A673 (cell line): ENCODE results near the gene LRRC1. TPM values are rescaled to one million over a fixed set of nuclear protein-coding genes. Genes with fewer than 3 reads are reported as not detected.

ENCODE experiments used
- BruUV-seq: library from RNA; stranded (reverse); fragments of 400-500 nt; replicated peaks from 2 replicates; lab custom pipeline; 2021; lab: Mats Ljungman, UMichigan
- CTCF ChIA-PET: fragments of 300-600 bp; sonication (Branson Sonifier 250); formaldehyde crosslinking; loops from one replicate; lab custom pipeline; 2022; ENCODE audit warnings: antibody characterized with exemption; lab: Charles Lee
- POLR2A ChIA-PET: fragments of 300-600 bp; sonication (Branson Sonifier 250); formaldehyde crosslinking; loops from one replicate; lab custom pipeline; 2022; ENCODE audit warnings: antibody characterized with exemption; ENCODE audit not compliant: low non-redundant PET; lab: Charles Lee
- DNase-seq: peaks from one replicate; pipeline ENCODE4 v3.0.0-alpha.2; 2015; ENCODE audit warnings: low spot score
- H3K27ac ChIP-seq: fragments of 200-600 bp; sonication (generic); 2 replicates; pipeline ENCODE4 v1.5.1; 2016; ENCODE audit warnings: mixed run types, low read depth, mild to moderate bottlenecking, mixed read lengths, antibody characterized with exemption, low read length; ENCODE audit not compliant: poor library complexity, severe bottlenecking
- H3K27me3 ChIP-seq: fragments of 200-600 bp; sonication (generic); replicated peaks from 2 replicates; pipeline ENCODE4 v1.6.1; 2017; ENCODE audit warnings: mixed run types, low read depth, mild to moderate bottlenecking, mixed read lengths, antibody characterized with exemption, low read length; ENCODE audit not compliant: insufficient read depth, poor library complexity
- H3K36me3 ChIP-seq: fragments of 200-600 bp; sonication (generic); 2 replicates; pipeline ENCODE4 v1.6.1; 2016; ENCODE audit warnings: mixed run types, mild to moderate bottlenecking, mixed read lengths, antibody characterized with exemption, low read length; ENCODE audit not compliant: insufficient read depth, poor library complexity, severe bottlenecking
- H3K4me1 ChIP-seq: fragments of 200-600 bp; sonication (generic); 2 replicates; pipeline ENCODE4 v1.6.1; 2017; ENCODE audit warnings: mixed run types, mild to moderate bottlenecking, mixed read lengths, antibody characterized with exemption, low read length; ENCODE audit not compliant: insufficient read depth, poor library complexity, severe bottlenecking
- H3K4me3 ChIP-seq: fragments of 200-600 bp; sonication (generic); 2 replicates; pipeline ENCODE4 v1.5.1; 2016; ENCODE audit warnings: low read depth, mixed run types, mild to moderate bottlenecking, mixed read lengths, low read length; ENCODE audit not compliant: poor library complexity, severe bottlenecking
- H3K9me3 ChIP-seq: fragments of 200-600 bp; sonication (generic); 2 replicates; pipeline ENCODE4 v1.6.1; 2016; ENCODE audit warnings: mixed run types, low read depth, mild to moderate bottlenecking, mixed read lengths, antibody characterized with exemption, low read length; ENCODE audit not compliant: poor library complexity, severe bottlenecking
- EZH2 ChIP-seq: fragments of 200-600 bp; sonication (generic); IDR thresholded peaks from 2 replicates; pipeline ENCODE4 v1.6.1; 2017; ENCODE audit warnings: borderline replicate concordance, low read depth, mild to moderate bottlenecking, mixed read lengths, antibody characterized with exemption, low read length; ENCODE audit not compliant: poor library complexity, severe bottlenecking
- intact Hi-C: fragments of 100-400 bp; cut with micrococcal nuclease; formaldehyde crosslinking; loops from one replicate; pipeline ENCODE4 v1.10.0; 2022; ENCODE audit not compliant: unreplicated experiment
- total RNA-seq: library from RNA; stranded (reverse); gene quantifications from 2 replicates; pipeline ENCODE4 v1.2.3, GENCODE V29; 2021
- TF ChIP-seq, protein P1 (sequence below): fragments of 300-800, 200-600 bp; sonication (generic); conservative IDR thresholded peaks from 2 replicates; pipeline ENCODE4 v1.5.1; 2017; ENCODE audit warnings: low read depth, mild to moderate bottlenecking, antibody characterized with exemption, low read length, moderate library complexity, mixed read lengths

The LRRC1 gene
- total RNA-seq, 1 experiment from 2014 or later, result 4.4 TPM

- POLR2A ChIA-PET, result no interaction called here
- Histone ChIP-seq H3K4me1 (no peaks in the 10 kb centered on the region), H3K27ac (no peak overlapping the region), H3K4me3 (no peak overlapping the region), H3K9me3 (no peaks in the 10 kb centered on the region), H3K27me3 (peaks cover 6% of the 10 kb centered on the region), H3K36me3 (no peaks in the 10 kb centered on the region)
- CTCF ChIA-PET, result no interaction called here
- DNase-seq, result no peak
- BruUV-seq, result no TSS peak
- intact Hi-C loops, result no loop called here
- no peak for TF ChIP-seq EZH2
- TF ChIP-seq, protein P1, sequence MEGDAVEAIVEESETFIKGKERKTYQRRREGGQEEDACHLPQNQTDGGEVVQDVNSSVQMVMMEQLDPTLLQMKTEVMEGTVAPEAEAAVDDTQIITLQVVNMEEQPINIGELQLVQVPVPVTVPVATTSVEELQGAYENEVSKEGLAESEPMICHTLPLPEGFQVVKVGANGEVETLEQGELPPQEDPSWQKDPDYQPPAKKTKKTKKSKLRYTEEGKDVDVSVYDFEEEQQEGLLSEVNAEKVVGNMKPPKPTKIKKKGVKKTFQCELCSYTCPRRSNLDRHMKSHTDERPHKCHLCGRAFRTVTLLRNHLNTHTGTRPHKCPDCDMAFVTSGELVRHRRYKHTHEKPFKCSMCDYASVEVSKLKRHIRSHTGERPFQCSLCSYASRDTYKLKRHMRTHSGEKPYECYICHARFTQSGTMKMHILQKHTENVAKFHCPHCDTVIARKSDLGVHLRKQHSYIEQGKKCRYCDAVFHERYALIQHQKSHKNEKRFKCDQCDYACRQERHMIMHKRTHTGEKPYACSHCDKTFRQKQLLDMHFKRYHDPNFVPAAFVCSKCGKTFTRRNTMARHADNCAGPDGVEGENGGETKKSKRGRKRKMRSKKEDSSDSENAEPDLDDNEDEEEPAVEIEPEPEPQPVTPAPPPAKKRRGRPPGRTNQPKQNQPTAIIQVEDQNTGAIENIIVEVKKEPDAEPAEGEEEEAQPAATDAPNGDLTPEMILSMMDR, result no peak
These were observed 24.2 kb downstream of the LRRC1 start for GRCh38 chr6:53818858-53819609.

DNA sequence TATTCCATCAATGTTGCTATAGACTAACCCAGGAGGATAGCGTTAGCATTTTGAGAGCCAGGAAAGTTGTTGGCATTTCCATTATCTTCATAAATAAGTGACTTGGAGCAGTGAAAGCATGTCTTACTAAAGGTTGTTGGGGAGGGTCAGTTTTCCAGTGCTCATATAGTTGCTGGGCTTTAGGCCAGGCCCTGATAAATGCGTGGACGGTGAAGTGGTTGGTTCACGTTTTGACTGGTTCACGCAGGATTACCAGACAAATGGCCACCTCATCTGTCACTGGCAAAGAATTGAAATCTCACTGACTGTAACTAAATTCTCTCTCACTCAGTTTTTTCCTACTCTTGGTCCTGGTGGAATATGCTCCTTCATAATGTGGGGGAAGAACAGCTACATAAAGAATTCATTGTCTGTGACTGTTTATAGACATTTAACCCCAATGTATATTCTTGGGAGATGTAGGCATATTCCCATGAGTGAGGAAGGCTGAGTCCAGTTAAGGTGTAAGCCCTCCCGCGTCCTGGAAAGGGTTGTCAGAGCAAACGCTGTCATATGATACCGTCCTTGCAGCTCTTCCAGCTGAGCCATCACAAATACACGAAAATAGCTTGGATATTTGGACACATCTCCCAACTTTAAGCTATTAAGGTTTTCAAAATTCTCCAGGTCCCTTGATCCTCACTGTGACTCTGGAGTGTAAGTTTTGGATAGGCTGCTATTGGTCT, 27.8 kb downstream of the LRRC1 start:
- DNase-seq, result no peak
- Histone ChIP-seq H3K27ac (no peak overlapping the region), H3K36me3 (no peaks in the 10 kb centered on the region), H3K27me3 (peaks cover 5% of the 10 kb centered on the region), H3K9me3 (no peaks in the 10 kb centered on the region), H3K4me3 (no peak overlapping the region), H3K4me1 (no peaks in the 10 kb centered on the region)
- TF ChIP-seq, protein P1, result no peak
- no peak for TF ChIP-seq EZH2
- no TSS peak for BruUV-seq
- intact Hi-C loops, result no loop called here
- ChIA-PET POLR2A (no interaction called here), CTCF (no interaction called here)

DNA sequence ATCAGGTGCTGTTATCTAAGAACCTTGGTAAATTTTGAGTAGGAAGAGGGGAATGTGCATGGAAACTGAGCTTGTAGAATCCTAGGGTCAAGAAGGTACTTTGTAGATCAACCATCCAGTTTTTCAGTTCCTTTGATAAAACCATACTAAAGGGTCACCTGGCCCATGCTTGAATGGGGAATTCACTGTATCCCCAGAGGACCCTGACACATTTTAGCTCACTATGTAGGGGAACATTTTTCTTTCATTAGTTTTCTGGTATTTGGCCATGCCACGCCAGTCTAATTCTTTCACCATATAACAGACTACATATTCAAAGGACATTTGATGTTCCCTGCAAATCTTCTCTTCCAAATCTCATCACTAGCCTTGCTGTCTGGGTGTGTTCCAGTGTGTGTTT, 29.9 kb downstream of the LRRC1 start:
- DNase-seq, result no peak
- no peaks in the 10 kb centered on the region for H3K27me3 ChIP-seq
- POLR2A ChIA-PET, result no interaction called here

More for the DNA sequence above, 29.9 kb downstream of the LRRC1 start:
- no TSS peak for BruUV-seq
- TF ChIP-seq EZH2, result no peak
- TF ChIP-seq, protein P1, result no peak
- H3K4me1 ChIP-seq, result no peaks in the 10 kb centered on the region
- H3K36me3 ChIP-seq, result no peaks in the 10 kb centered on the region
- CTCF ChIA-PET, result no interaction called here
- no peaks in the 10 kb centered on the region for H3K9me3 ChIP-seq
- H3K4me3 ChIP-seq, result no peak overlapping the region
- no peak overlapping the region for H3K27ac ChIP-seq
- intact Hi-C loops, result no loop called here
